ENCODE results near the gene COG2. TPM values are rescaled to one million over a fixed set of nuclear protein-coding genes. Genes with fewer than 3 reads are reported as not detected.
"Not testable (repeated sequence)": the region's sequence is repeated elsewhere in the genome, so short reads cannot be mapped to it uniquely, and the experiment has no call there.

The COG2 gene
- total RNA-seq, 1 donor from 2014 or later = 36.3 TPM

GRCh38 chr1:230702934-230703678 lies 60.8 kb downstream of the COG2 start:
- no peak for DNase-seq

- DNase-seq = no peak
Observed at GRCh38 chr1:230703679-230704385, 61.6 kb downstream of the COG2 start.

GRCh38 chr1:230704830-230705229 lies 62.5 kb downstream of the COG2 start:
- no peak for DNase-seq

GRCh38 chr1:230705289-230706019 lies 63.2 kb downstream of the COG2 start:
- DNase-seq = no peak

- DNase-seq = no peak
Observed at GRCh38 chr1:230706020-230706699, 63.9 kb downstream of the COG2 start.

GRCh38 chr1:230706887-230707731 lies 64.8 kb downstream of the COG2 start:
- DNase-seq = no peak

GRCh38 chr1:230707732-230708630 lies 65.7 kb downstream of the COG2 start:
- no peak for DNase-seq

GRCh38 chr1:230708631-230709580 lies 66.6 kb downstream of the COG2 start:
- DNase-seq = no peak

GRCh38 chr1:230709619-230710542 lies 67.6 kb downstream of the COG2 start:
- no peak for DNase-seq

- DNase-seq = no peak
Observed at GRCh38 chr1:230710543-230710904, 68.2 kb downstream of the COG2 start.

- no peak for DNase-seq
Observed at GRCh38 chr1:230711245-230711644, 69.0 kb downstream of the COG2 start.

- no peak for DNase-seq
Observed at GRCh38 chr1:230712470-230712942, 70.2 kb downstream of the COG2 start.

GRCh38 chr1:230713138-230713537 lies 70.9 kb downstream of the COG2 start:
- DNase-seq = no peak

GRCh38 chr1:230713547-230713914 lies 71.2 kb downstream of the COG2 start:
- DNase-seq = no peak

GRCh38 chr1:230713915-230714764 lies 71.9 kb downstream of the COG2 start, which contains the start of gene AGT:
TSS of gene AGT (minus strand) at chr1:230714122. CDS start at chr1:230710823, 3,299 bp downstream.
- DNase-seq = peak; percentile 80

GRCh38 chr1:230715510-230715909 lies 73.2 kb downstream of the COG2 start:
- no peak for DNase-seq

GRCh38 chr1:230716453-230716852 lies 74.2 kb downstream of the COG2 start:
- DNase-seq = not testable (repeated sequence)

All from occipital lobe (tissue), 2 donors.